Stimulated activated CD4-positive, alpha-beta T cell treated with anti-CD3 and anti-CD28 coated beads, Interleukin-12 subunit alpha, Interleukin-12 subunit beta, amount 100 ng/mL, for 48 hours (primary cell): ENCODE results near the gene LPCAT1.
A peak's percentile ranks its signal among the peaks of the same experiment; 100 is the strongest.
"Not testable (repeated sequence)": the region's sequence is repeated elsewhere in the genome, so short reads cannot be mapped to it uniquely, and the experiment has no call there.

ENCODE experiments used
- DNase-seq, 3 donors: peaks; one replicate each; pipeline ENCODE4 v3.0.0-alpha.2; 2020; ENCODE audit warnings: low read depth in 2 of 3, low spot score in 1 of 3

Gene LPCAT1

GRCh38 chr5:1523793-1524480 lies at the start of gene LPCAT1:
Gene LPCAT1, minus strand, starts transcription at chr5:1523960. Its CDS starts 116 bp downstream, at chr5:1523844.
- peak; percentile 48 to 70 (median 65) for DNase-seq

- not testable (repeated sequence) for DNase-seq
Observed at GRCh38 chr5:1571875-1572274, 48.1 kb upstream of the LPCAT1 start.

- DNase-seq = no peak
Observed at GRCh38 chr5:1570975-1571374, 47.2 kb upstream of the LPCAT1 start.

GRCh38 chr5:1568201-1568979 lies 44.6 kb upstream of the LPCAT1 start:
- DNase-seq = no peak

- DNase-seq = not testable (repeated sequence)
Observed at GRCh38 chr5:1567527-1568200, 43.9 kb upstream of the LPCAT1 start.

- DNase-seq = no peak
Observed at GRCh38 chr5:1565737-1566734, 42.3 kb upstream of the LPCAT1 start.

- DNase-seq = no peak
Observed at GRCh38 chr5:1564824-1565736, 41.3 kb upstream of the LPCAT1 start.

- no peak for DNase-seq
Observed at GRCh38 chr5:1564182-1564748, 40.5 kb upstream of the LPCAT1 start.

- DNase-seq = no peak
Observed at GRCh38 chr5:1563617-1564181, 39.9 kb upstream of the LPCAT1 start.

GRCh38 chr5:1563051-1563461 lies 39.3 kb upstream of the LPCAT1 start:
- DNase-seq = no peak

- no peak for DNase-seq
Observed at GRCh38 chr5:1562599-1562998, 38.8 kb upstream of the LPCAT1 start.

- no peak for DNase-seq
Observed at GRCh38 chr5:1561402-1561929, 37.7 kb upstream of the LPCAT1 start.

- DNase-seq = not testable (repeated sequence)
Observed at GRCh38 chr5:1560499-1560898, 36.7 kb upstream of the LPCAT1 start.

GRCh38 chr5:1558944-1559343 lies 35.2 kb upstream of the LPCAT1 start:
- DNase-seq = no peak

- DNase-seq = no peak
Observed at GRCh38 chr5:1557114-1557873, 33.5 kb upstream of the LPCAT1 start.

- DNase-seq = no peak
Observed at GRCh38 chr5:1555808-1556731, 32.3 kb upstream of the LPCAT1 start.
